NCI-H2107 treated with DMSO at 0.1 percent for 48 hours (cell line): ENCODE measurements around the gene TMPRSS7.

Source experiments
- DNase-seq: peaks from one replicate; lab custom pipeline; 2025; ENCODE audit not compliant: unreplicated experiment; lab: John Stamatoyannopoulos, UW

The TMPRSS7 gene

DNA sequence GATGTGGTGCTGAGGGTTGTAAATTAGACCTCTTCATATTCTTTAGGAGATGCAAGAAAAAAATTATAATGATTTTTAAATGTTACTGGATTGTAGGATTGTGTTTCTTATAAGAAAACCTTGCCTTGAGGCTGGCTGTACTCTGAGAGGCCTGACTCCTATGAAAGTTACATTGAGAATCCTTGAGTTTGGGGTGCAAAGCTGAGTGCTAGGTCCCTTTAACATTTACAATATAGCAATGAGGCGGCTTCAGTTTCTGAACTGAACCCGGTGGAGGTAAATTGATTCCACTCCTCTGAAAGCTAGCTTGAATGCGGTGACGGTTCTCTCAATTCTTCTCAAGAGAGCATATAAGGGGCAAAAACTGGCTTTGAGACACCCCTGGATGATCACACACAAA is at the start of gene TMPRSS7:
Gene TMPRSS7, plus strand, starts transcription at position 301 of the 400 bp plus-strand sequence. CDS start 110 bp downstream, outside the sequence.
- DNase-seq, result no peak

GRCh38 chr3:111986800-111987199 is 47.7 kb upstream of the TMPRSS7 start:
- DNase-seq, result no peak

DNA sequence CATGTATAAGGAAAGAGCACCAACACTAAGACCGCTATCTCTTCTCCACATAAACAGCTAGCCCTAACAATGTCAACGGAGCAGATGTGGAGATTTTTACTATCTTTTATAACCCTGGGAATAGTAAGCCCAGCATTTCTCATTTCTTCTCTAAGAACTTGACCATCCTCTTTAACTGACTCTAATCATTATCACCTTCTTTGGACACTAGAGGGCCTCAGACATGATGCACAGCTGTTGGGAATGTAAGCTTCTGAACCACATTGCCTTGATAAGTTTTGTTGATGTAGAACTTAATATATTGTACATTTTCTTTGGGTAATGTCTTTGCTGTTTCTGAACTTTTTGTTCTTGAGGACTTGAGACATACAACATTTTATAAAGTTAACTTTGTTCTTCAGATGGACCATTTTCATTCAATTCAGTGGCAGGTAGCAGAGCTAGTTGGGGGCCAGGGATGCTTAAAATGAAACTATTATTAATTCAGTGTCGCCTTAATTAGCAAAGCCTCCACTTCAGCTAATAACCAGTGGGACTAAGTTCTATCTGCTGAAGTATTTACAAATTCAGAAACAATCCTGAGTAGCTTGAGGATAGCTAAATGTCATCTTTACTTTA is 45.4 kb upstream of the TMPRSS7 start:
- DNase-seq, result peak; percentile 84

- DNase-seq, result no peak
Measured at GRCh38 chr3:111993038-111993437, 41.5 kb upstream of the TMPRSS7 start.

GRCh38 chr3:111998636-111999483 is 35.7 kb upstream of the TMPRSS7 start, which contains the start of gene TAGLN3:
Gene TAGLN3, plus strand, starts transcription at chr3:111998922. Its CDS starts 501 bp downstream, at chr3:111999423.
- peak; percentile 90 for DNase-seq

GRCh38 chr3:111999484-112000324 is 34.8 kb upstream of the TMPRSS7 start:
- DNase-seq, result peak; percentile 74

DNA sequence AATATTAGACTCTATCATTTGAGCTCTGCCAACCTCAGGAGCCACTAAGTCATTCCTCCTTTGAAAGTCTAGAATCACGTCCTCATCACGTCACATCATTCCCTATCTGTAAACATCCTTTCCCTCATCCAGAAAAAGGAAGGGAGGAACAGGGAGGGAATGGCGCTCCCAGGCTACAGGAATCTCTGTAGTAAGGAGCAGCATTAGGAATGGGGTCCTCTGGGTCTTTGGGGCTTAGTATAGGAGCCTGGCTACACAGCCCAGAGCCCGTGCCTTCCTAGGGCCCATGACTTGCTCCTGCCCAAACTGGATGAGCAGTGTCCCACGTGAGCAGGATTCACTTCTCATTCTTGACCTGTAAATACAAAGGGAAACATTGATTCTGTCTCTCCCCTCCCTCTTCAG is 34.2 kb upstream of the TMPRSS7 start:
- no peak for DNase-seq

GRCh38 chr3:112000966-112001365 is 33.6 kb upstream of the TMPRSS7 start:
- DNase-seq, result peak; percentile 15

- DNase-seq, result no peak
Measured at GRCh38 chr3:112001526-112001925, 33.0 kb upstream of the TMPRSS7 start.

- DNase-seq, result no peak
Measured at GRCh38 chr3:112002096-112002971, 32.2 kb upstream of the TMPRSS7 start.

GRCh38 chr3:112003321-112004080 is 31.0 kb upstream of the TMPRSS7 start:
- no peak for DNase-seq

GRCh38 chr3:112004187-112004586 is 30.3 kb upstream of the TMPRSS7 start:
- no peak for DNase-seq

DNA sequence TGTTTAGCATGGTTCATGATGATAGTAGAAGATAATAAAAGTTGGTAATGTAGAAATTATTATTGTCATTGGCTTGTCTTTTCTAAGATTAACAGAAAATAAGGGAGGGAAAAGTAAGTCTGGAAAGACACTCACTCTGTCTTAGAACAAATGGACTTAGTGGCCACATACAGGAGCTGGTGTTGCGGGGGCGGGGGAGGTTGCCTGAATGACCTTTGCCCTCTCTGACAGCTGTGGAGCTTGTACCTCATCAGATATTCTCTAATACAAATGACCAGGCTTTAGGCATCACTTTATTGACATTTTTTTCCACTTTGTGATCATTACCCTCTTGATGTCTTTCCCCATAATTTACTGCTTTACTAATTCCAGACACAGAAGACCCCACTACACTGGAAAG is 29.9 kb upstream of the TMPRSS7 start:
- no peak for DNase-seq

DNA sequence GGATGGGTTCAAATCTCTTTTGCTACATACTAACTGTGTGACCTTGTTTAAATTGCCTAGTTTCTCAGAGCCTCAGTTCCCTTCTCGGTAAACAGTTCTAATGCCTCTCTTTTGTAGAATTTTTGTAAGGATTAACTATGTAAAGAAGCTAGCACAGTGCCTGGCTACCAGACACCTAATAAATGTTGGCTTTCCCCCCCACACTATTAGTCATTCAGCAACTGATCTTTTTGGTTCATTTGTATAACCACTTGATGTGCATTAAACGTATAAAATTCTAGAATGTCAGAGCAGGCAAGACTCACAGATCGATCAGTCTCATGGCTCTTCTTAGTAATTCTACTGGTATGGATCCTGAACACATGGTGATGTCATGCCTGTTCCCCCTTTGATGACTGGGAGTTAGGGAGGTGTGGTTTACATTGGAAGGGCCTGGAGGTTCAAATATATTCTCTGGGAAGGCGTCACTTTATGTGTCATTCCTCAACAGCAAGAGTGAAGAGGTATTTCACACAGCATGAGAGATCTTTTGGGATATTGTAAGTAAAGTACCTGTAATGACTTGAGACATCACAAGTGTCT is 29.4 kb upstream of the TMPRSS7 start:
- DNase-seq, result no peak

DNA sequence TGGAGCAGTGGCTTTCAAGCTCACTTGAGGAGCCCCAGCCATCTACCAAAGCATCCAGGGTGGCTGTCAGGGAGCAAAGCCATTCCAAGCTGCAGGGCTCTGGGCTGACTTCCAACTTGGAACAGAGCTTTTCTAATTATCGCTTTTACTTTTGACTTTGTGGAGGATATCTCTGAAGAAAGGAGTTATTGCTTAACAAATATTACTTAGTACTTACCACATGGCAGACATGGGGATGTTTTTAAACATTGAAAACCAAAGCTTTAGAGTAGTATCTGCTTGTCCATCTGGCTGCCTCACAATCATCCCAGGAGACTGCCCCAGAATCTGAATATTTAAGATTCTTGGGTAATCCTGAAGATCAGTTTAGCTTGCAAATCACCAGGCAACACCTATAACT is 26.9 kb upstream of the TMPRSS7 start:
- DNase-seq, result no peak

DNA sequence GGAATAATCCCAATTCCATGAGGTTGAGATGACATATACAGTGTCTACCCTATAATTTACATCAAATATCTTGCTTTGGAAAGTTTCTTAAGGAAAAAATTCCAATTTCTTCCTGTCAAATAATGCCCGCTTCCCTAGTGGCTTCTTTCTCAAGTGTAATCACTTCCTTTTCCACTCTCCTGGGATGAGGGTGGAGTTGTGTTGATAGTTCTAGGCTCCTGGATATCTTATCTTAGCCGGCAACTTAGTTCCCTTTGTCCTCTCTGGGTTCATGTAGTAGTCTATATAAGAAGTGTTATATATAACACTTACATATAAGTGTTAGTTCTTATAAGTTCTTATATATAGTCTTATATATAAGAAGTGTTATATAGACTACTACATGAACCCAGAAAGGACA is 24.9 kb upstream of the TMPRSS7 start:
- no peak for DNase-seq

DNA sequence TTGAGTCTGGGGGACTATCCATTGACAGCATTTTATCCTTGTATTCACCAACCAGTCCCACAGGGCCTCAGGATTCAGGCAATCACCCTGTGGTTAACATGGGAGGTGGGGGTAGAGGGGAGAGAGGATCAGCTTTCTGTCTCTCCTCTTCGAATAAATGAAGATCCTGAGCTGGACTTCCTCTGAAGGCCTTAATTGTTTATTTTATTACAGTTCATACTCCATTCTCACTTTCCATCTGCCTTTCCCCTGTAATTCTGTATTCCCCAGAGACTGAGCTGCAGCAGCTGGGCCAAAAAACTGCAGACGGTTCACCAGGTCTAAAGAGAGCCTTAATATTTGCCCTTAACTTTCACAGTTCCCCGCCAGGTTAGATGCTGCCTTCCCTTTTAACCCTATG is 23.9 kb upstream of the TMPRSS7 start:
- peak; percentile 99 for DNase-seq

DNA sequence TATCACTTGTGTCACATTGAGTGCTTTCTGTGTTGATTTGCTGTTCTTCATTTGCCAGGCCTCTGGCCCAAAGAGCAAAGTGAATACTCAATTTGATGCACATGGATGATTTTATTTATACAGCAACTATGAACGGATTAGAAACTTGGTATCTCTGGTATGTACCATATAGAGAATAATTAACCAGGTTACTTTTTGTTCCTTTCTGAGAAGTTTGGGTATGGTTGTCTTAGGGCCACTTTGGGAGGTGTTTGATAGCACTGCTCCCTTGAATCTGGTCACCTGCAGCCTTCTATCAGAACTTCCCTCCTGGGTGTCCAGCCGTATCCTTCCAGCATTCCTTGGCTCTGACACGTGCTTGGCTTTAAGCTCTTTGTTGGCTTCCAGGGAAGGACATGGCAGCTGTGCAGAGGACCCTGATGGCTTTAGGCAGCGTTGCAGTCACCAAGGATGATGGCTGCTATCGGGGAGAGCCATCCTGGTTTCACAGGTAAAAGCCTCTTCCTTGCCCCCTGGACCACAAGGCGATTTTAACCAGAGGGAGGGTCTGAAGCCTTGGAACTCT is 23.1 kb upstream of the TMPRSS7 start:
- DNase-seq, result peak; percentile 32
